ENCODE data around the gene GPRC5A.
"Not testable (repeated sequence)": the region's sequence is repeated elsewhere in the genome, so short reads cannot be mapped to it uniquely, and the experiment has no call there.

GPRC5A gene

GRCh38 chr12:12874029-12874428, 17.3 kb upstream of the GPRC5A start:
- no peaks in the 10 kb centered on the region for H3K4me1 ChIP-seq (ENCODE audit: insufficient read depth, low read length)
- no peaks in the 10 kb centered on the region for H3K9me3 ChIP-seq (ENCODE audit: low read length)
- H3K27me3 ChIP-seq (ENCODE audit: control insufficient read depth in 1 of 2, insufficient read depth in 2 of 2, low read length in 2 of 2), result no peaks in the 10 kb centered on the region
- H3K27ac ChIP-seq (ENCODE audit: low read depth, low read length), result no peak overlapping the region
- H3K4me3 ChIP-seq (ENCODE audit: low read depth in 1 of 2, low read length in 2 of 2), result no peak overlapping the region
- H3K9ac ChIP-seq (ENCODE audit: low read length), result no peak overlapping the region
- H3K36me3 ChIP-seq (ENCODE audit: insufficient read depth, low read length), result no peaks in the 10 kb centered on the region

- H3K27ac ChIP-seq (ENCODE audit: low read depth, low read length); H3K4me1 ChIP-seq (ENCODE audit: insufficient read depth, low read length); H3K27me3 ChIP-seq (ENCODE audit: control insufficient read depth in 1 of 2, insufficient read depth in 2 of 2, low read length in 2 of 2); H3K36me3 ChIP-seq (ENCODE audit: insufficient read depth, low read length); H3K9me3 ChIP-seq (ENCODE audit: low read length); H3K4me3 ChIP-seq (ENCODE audit: low read depth in 1 of 2, low read length in 2 of 2); H3K9ac ChIP-seq (ENCODE audit: low read length): not testable (repeated sequence)
These were observed 16.1 kb upstream of the GPRC5A start for GRCh38 chr12:12875301-12875700.

- no peak overlapping the region for H3K9ac ChIP-seq (ENCODE audit: low read length)
- no peak overlapping the region for H3K27ac ChIP-seq (ENCODE audit: low read depth, low read length)
- H3K4me3 ChIP-seq (ENCODE audit: low read depth in 1 of 2, low read length in 2 of 2), result no peak overlapping the region
These were observed 14.1 kb upstream of the GPRC5A start for GRCh38 chr12:12877153-12877768.

GRCh38 chr12:12877781-12878455, 13.4 kb upstream of the GPRC5A start:
- H3K36me3 ChIP-seq (ENCODE audit: insufficient read depth, low read length), result no peaks in the 10 kb centered on the region

More at GRCh38 chr12:12877153-12877768, 14.1 kb upstream of the GPRC5A start:
- Histone ChIP-seq H3K4me1 (ENCODE audit: insufficient read depth, low read length) (no peaks in the 10 kb centered on the region), H3K9me3 (ENCODE audit: low read length) (no peaks in the 10 kb centered on the region), H3K27me3 (ENCODE audit: control insufficient read depth in 1 of 2, insufficient read depth in 2 of 2, low read length in 2 of 2) (no peaks in the 10 kb centered on the region), H3K36me3 (ENCODE audit: insufficient read depth, low read length) (no peaks in the 10 kb centered on the region)

GRCh38 chr12:12880537-12880936, 10.8 kb upstream of the GPRC5A start:
- H3K4me3 ChIP-seq (ENCODE audit: low read depth in 1 of 2, low read length in 2 of 2), result no peak overlapping the region
- H3K27ac ChIP-seq (ENCODE audit: low read depth, low read length), result no peak overlapping the region
- no peaks in the 10 kb centered on the region for H3K27me3 ChIP-seq (ENCODE audit: control insufficient read depth in 1 of 2, insufficient read depth in 2 of 2, low read length in 2 of 2)
- H3K4me1 ChIP-seq (ENCODE audit: insufficient read depth, low read length), result no peaks in the 10 kb centered on the region
- H3K36me3 ChIP-seq (ENCODE audit: insufficient read depth, low read length), result no peaks in the 10 kb centered on the region
- no peak overlapping the region for H3K9ac ChIP-seq (ENCODE audit: low read length)
- no peaks in the 10 kb centered on the region for H3K9me3 ChIP-seq (ENCODE audit: low read length)

More at GRCh38 chr12:12877781-12878455, 13.4 kb upstream of the GPRC5A start:
- Histone ChIP-seq H3K9me3 (ENCODE audit: low read length) (no peaks in the 10 kb centered on the region), H3K27me3 (ENCODE audit: control insufficient read depth in 1 of 2, insufficient read depth in 2 of 2, low read length in 2 of 2) (no peaks in the 10 kb centered on the region), H3K27ac (ENCODE audit: low read depth, low read length) (no peak overlapping the region), H3K4me1 (ENCODE audit: insufficient read depth, low read length) (no peaks in the 10 kb centered on the region), H3K9ac (ENCODE audit: low read length) (no peak overlapping the region), H3K4me3 (ENCODE audit: low read depth in 1 of 2, low read length in 2 of 2) (no peak overlapping the region)

GRCh38 chr12:12881151-12881909, 10.0 kb upstream of the GPRC5A start:
- no peaks in the 10 kb centered on the region for H3K4me1 ChIP-seq (ENCODE audit: insufficient read depth, low read length)
- H3K36me3 ChIP-seq (ENCODE audit: insufficient read depth, low read length), result no peaks in the 10 kb centered on the region
- no peak overlapping the region for H3K4me3 ChIP-seq (ENCODE audit: low read depth in 1 of 2, low read length in 2 of 2)
- H3K27me3 ChIP-seq (ENCODE audit: control insufficient read depth in 1 of 2, insufficient read depth in 2 of 2, low read length in 2 of 2), result no peaks in the 10 kb centered on the region
- H3K27ac ChIP-seq (ENCODE audit: low read depth, low read length), result no peak overlapping the region
- no peaks in the 10 kb centered on the region for H3K9me3 ChIP-seq (ENCODE audit: low read length)
- no peak overlapping the region for H3K9ac ChIP-seq (ENCODE audit: low read length)

GRCh38 chr12:12882288-12882687, 9.1 kb upstream of the GPRC5A start:
- Histone ChIP-seq H3K4me1 (ENCODE audit: insufficient read depth, low read length) (no peaks in the 10 kb centered on the region), H3K27ac (ENCODE audit: low read depth, low read length) (no peak overlapping the region), H3K4me3 (ENCODE audit: low read depth in 1 of 2, low read length in 2 of 2) (no peak overlapping the region), H3K9me3 (ENCODE audit: low read length) (no peaks in the 10 kb centered on the region), H3K36me3 (ENCODE audit: insufficient read depth, low read length) (no peaks in the 10 kb centered on the region), H3K9ac (ENCODE audit: low read length) (no peak overlapping the region), H3K27me3 (ENCODE audit: control insufficient read depth in 1 of 2, insufficient read depth in 2 of 2, low read length in 2 of 2) (no peaks in the 10 kb centered on the region)

GRCh38 chr12:12883369-12884001, 7.9 kb upstream of the GPRC5A start:
- Histone ChIP-seq H3K27me3 (ENCODE audit: control insufficient read depth in 1 of 2, insufficient read depth in 2 of 2, low read length in 2 of 2) (no peaks in the 10 kb centered on the region), H3K4me1 (ENCODE audit: insufficient read depth, low read length) (no peaks in the 10 kb centered on the region), H3K4me3 (ENCODE audit: low read depth in 1 of 2, low read length in 2 of 2) (no peak overlapping the region), H3K27ac (ENCODE audit: low read depth, low read length) (no peak overlapping the region), H3K9me3 (ENCODE audit: low read length) (no peaks in the 10 kb centered on the region), H3K36me3 (ENCODE audit: insufficient read depth, low read length) (no peaks in the 10 kb centered on the region), H3K9ac (ENCODE audit: low read length) (no peak overlapping the region)

GRCh38 chr12:12885096-12885792, 6.1 kb upstream of the GPRC5A start:
- Histone ChIP-seq H3K9me3 (ENCODE audit: low read length) (no peaks in the 10 kb centered on the region), H3K4me3 (ENCODE audit: low read depth in 1 of 2, low read length in 2 of 2) (no peak overlapping the region), H3K27ac (ENCODE audit: low read depth, low read length) (no peak overlapping the region), H3K9ac (ENCODE audit: low read length) (no peak overlapping the region), H3K27me3 (ENCODE audit: control insufficient read depth in 1 of 2, insufficient read depth in 2 of 2, low read length in 2 of 2) (no peaks in the 10 kb centered on the region), H3K36me3 (ENCODE audit: insufficient read depth, low read length) (no peaks in the 10 kb centered on the region), H3K4me1 (ENCODE audit: insufficient read depth, low read length) (peaks cover under 1% of the 10 kb centered on the region)

GRCh38 chr12:12887471-12887870, 3.9 kb upstream of the GPRC5A start:
- no peak overlapping the region for H3K9ac ChIP-seq (ENCODE audit: low read length)
- no peaks in the 10 kb centered on the region for H3K36me3 ChIP-seq (ENCODE audit: insufficient read depth, low read length)
- H3K9me3 ChIP-seq (ENCODE audit: low read length), result no peaks in the 10 kb centered on the region
- H3K27me3 ChIP-seq (ENCODE audit: control insufficient read depth in 1 of 2, insufficient read depth in 2 of 2, low read length in 2 of 2), result peaks cover 0 to 10% of the 10 kb centered on the region in 2 donors
- no peak overlapping the region for H3K27ac ChIP-seq (ENCODE audit: low read depth, low read length)
- no peak overlapping the region for H3K4me3 ChIP-seq (ENCODE audit: low read depth in 1 of 2, low read length in 2 of 2)
- H3K4me1 ChIP-seq (ENCODE audit: insufficient read depth, low read length), result peaks cover 4% of the 10 kb centered on the region

GRCh38 chr12:12889701-12890100, 1.7 kb upstream of the GPRC5A start:
- H3K4me1 ChIP-seq (ENCODE audit: insufficient read depth, low read length), result peaks cover 4% of the 10 kb centered on the region
- no peaks in the 10 kb centered on the region for H3K36me3 ChIP-seq (ENCODE audit: insufficient read depth, low read length)
- no peaks in the 10 kb centered on the region for H3K9me3 ChIP-seq (ENCODE audit: low read length)
- H3K27me3 ChIP-seq (ENCODE audit: control insufficient read depth in 1 of 2, insufficient read depth in 2 of 2, low read length in 2 of 2), result peaks cover 0 to 10% of the 10 kb centered on the region in 2 donors
- H3K27ac ChIP-seq (ENCODE audit: low read depth, low read length), result no peak overlapping the region
- H3K4me3 ChIP-seq (ENCODE audit: low read depth in 1 of 2, low read length in 2 of 2), result no peak overlapping the region
- H3K9ac ChIP-seq (ENCODE audit: low read length), result no peak overlapping the region
